LNCAP (cell line): Measurements from ENCODE around the gene MINDY4B.

ENCODE experiments used
- TF ChIP-seq, protein P1 (sequence below): fragments of 450-650 bp; IDR thresholded peaks from 2 replicates; pipeline ENCODE4 v1.5.1; 2017; ENCODE audit warnings: mild to moderate bottlenecking

The MINDY4B gene

DNA sequence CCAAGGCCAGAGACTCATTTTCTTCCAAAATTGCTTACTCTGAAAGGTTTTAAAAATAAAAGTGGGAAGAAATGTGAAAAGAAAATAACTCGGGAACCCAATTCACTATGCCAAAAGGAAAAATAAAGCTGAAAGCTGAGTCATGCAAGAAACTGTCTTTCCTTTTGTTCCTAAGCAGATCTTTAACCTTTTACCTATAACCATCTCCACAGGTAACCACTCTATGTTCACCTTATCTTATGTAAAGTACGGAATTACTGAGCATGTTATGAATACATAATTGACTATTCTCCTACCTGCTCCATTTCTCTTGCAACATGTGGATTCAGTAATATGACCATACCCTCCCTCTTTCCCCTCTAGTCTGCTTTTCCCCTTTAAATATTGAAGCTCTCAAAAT is 62.0 kb downstream of the MINDY4B start:
- TF ChIP-seq, protein P1, sequence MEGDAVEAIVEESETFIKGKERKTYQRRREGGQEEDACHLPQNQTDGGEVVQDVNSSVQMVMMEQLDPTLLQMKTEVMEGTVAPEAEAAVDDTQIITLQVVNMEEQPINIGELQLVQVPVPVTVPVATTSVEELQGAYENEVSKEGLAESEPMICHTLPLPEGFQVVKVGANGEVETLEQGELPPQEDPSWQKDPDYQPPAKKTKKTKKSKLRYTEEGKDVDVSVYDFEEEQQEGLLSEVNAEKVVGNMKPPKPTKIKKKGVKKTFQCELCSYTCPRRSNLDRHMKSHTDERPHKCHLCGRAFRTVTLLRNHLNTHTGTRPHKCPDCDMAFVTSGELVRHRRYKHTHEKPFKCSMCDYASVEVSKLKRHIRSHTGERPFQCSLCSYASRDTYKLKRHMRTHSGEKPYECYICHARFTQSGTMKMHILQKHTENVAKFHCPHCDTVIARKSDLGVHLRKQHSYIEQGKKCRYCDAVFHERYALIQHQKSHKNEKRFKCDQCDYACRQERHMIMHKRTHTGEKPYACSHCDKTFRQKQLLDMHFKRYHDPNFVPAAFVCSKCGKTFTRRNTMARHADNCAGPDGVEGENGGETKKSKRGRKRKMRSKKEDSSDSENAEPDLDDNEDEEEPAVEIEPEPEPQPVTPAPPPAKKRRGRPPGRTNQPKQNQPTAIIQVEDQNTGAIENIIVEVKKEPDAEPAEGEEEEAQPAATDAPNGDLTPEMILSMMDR = no peak

DNA sequence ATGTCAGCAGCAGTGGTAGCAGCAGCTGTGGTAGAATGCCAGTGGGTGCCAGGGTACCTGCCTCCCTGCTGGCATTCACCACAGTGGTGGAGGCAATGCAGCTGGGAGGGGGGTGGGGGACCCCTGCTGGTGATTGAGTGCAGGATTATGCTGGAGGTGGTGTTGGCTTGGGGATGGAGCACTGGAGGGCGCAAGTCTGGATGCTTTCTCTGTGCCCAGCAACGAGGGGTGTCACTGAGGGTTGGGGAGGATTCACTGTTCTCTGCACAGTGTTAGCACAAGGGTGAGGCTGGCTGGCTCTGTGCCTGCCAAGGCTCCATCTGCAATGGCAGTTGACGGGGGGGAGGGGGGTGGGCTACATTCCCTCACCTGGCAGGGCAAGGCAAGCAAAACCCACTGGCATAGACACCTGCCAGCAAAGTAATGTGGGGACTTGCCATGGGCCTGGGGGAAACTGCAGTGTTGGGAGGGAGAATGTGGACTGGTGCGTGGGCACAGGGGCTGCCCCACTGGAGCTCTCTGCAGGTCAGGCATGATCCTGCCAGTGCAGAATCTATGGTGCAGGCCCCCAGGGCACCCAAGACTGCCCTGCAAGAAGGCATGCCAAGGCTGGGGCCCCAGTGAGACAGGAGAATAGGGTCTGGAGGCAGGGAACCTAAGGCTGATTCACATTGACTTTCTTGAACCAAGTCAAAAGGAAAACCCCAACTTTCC is 64.3 kb downstream of the MINDY4B start:
- TF ChIP-seq, protein P1 = no peak

DNA sequence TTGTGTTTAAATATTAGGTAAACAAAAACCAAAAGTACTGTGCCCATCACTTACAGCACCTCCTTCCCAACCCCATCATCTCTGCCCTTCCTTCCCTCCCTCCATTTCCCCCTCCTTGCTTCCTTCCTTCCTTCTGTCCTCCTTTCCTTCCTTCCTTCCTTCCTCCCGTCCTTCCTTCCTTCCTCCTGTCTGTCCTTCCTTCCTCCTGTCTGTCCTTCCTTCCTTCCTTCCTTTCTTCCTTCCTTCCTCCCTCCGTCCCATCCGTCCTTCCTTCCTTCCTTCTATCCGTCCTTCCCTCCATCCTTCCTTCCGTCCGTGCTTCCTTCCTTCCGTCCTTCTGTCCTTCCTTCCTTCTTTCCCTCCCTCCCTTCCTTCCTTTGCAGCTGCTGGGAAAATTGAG is 74.5 kb downstream of the MINDY4B start:
- TF ChIP-seq, protein P1 = no peak

DNA sequence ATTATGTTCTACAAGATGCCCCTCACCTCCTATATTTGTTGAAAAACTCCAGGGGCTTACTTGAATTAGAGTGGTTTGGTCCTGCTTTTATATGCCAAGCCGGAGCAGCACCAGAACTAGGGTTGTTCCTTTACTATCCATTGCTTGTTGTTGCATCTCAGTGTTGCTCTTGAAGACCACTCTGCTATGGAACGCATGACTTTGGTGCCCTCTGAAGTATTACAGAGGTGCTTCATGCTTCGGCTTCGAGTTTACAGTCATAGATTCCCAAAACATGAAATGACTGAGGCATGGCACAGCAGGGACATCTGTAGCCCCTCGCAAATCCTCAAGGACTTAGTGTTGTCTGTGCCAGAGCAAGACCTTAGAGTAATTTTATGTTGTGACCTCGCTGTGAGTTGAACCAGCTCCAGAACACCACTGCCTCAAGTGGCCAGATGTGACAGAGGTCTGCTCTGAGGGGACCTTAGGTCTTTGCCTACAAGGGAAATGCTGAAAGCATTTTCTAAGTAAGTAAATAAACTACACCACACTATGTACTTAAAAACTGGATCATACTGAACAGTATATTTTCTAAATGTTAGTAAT is 75.1 kb downstream of the MINDY4B start:
- TF ChIP-seq, protein P1 = no peak

DNA sequence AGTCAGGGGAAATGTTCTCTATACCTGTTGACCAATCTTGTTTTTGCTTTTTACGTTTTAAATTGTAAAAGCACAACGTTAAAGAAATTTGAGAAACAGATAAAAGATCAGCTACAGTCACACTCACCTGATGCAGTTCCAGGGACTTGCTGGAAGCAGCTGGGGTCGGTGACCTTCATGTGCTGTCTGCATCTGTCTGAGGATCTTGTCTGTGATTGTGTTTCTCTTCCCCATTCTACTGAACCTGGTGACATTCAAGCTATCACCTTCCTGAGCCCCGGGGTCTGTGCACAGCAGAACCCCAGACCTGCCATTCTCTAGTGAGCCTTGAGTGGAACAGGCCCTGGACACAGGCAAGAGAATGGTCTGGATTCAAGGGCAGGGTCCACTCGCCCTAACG is 75.8 kb downstream of the MINDY4B start:
- TF ChIP-seq, protein P1 = no peak

DNA sequence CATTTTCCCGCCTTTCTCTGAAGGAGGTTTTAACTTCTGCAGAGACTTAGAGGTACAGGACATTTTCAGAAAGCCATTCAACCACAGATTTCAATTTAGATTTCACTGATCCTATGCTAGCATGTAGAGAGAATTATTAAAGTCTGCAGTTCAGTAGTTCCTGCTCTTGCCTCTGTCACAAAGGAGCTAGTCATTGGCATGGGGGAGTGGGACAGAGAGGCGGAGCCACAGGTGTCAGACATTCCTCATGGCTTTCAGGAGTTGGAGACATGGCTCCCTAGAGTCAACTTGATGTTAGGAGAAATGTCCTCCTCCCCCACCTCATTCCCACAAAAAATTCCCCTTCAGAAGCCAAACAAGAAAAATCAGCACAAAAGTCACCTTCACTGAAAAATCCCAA is 76.2 kb downstream of the MINDY4B start:
- TF ChIP-seq, protein P1 = no peak

DNA sequence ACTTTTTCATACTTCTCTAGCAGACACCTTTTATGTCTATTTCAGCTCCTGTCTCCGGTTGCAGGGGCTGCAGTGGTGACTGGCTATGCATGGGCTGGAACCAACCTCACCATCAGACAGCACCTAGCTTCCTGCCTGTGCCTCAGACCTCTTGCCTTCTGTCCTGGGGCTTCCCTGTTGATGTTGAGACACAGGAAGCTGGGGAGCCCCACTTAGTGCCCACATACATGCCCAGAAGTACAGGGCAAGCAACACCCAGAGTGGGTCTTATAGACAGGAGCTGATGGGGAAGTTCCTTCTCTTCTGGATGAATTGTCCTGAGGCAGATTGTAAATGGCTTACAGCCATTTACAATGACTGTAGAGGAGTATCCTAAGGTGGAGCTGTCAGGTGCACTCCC is 77.0 kb downstream of the MINDY4B start:
- TF ChIP-seq, protein P1 = no peak
